Measurements from ENCODE around the gene LRRN4. TPM values are rescaled to one million over a fixed set of nuclear protein-coding genes. Genes with fewer than 3 reads are reported as not detected.

Gene LRRN4
- total RNA-seq, 1 experiment from 2014 or later: 0.10 TPM

- no peaks in the 10 kb centered on the region for H3K79me2 ChIP-seq (ENCODE audit: insufficient read depth, low read length)
- RAD21 ChIA-PET (ENCODE audit: low non-redundant PET in 1 of 2, low total read pairs in 2 of 2, uncharacterized antibody in 2 of 2, unreplicated experiment in 2 of 2): no interaction called here
- no peak overlapping the region for H2AFZ ChIP-seq (ENCODE audit: low read depth, low read length, poor library complexity, severe bottlenecking)
- POLR2A ChIA-PET: no interaction called here
- ATAC-seq (no peak; the same call in 1 of the 2 replicates), DNase-seq (ENCODE audit: low read depth, low spot score) (no peak)
- CTCF ChIA-PET: no interaction called here
- H3K27ac ChIP-seq (ENCODE audit: low read depth, low read length): no peak overlapping the region
- H3K9me2 ChIP-seq (ENCODE audit: insufficient read depth): no peaks in the 10 kb centered on the region
- H3K36me3 ChIP-seq (ENCODE audit: control insufficient read depth in 1 of 2, insufficient read depth in 2 of 2, low read length in 2 of 2): peaks cover 9 to 14% of the 10 kb centered on the region in 2 experiments; a peak in 3 of 4 replicates
- no TSS peak for BruUV-seq (replicated peaks)
- H4K20me1 ChIP-seq (ENCODE audit: insufficient read depth): no peaks in the 10 kb centered on the region
- no peak overlapping the region for H3K4me3 ChIP-seq (replicated peaks in 1 of 2; ENCODE audit: low read depth in 1 of 2, low read length in 2 of 2)
- no peaks in the 10 kb centered on the region for H3K9me3 ChIP-seq (ENCODE audit: control insufficient read depth in 1 of 2, insufficient read depth in 1 of 2, low read depth in 1 of 2, low read length in 2 of 2)
- no peak for TF ChIP-seq TCF7L2 (IDR thresholded peaks at IDR 0.05; ENCODE audit: borderline replicate concordance, extremely low read depth, insufficient read depth, insufficient read length)
- TF ChIP-seq SP1 (IDR thresholded peaks at IDR 0.05; ENCODE audit: low read depth): no peak
- TF ChIP-seq CTCF (IDR thresholded peaks at IDR 0.05 in 2 of 3, conservative IDR thresholded peaks at IDR 0.05 in 1 of 3; ENCODE audit: borderline replicate concordance in 1 of 3, insufficient read depth in 1 of 3, low read depth in 2 of 3, low read length in 2 of 3): no peak
- TF ChIP-seq FOSL1 (IDR thresholded peaks at IDR 0.05; ENCODE audit: low read depth): no peak
- no peak for TF ChIP-seq CEBPB (IDR thresholded peaks at IDR 0.05; ENCODE audit: low read depth)
- H3K9ac ChIP-seq (ENCODE audit: low read length): no peak overlapping the region
- no peaks in the 10 kb centered on the region for H3K27me3 ChIP-seq (ENCODE audit: insufficient read depth, low read length)
- no peak overlapping the region for H3K4me2 ChIP-seq (ENCODE audit: low read length)
- no peaks in the 10 kb centered on the region for H3K4me1 ChIP-seq (ENCODE audit: control insufficient read depth in 1 of 2, insufficient read depth in 2 of 2, low read length in 2 of 2)
- intact Hi-C loops (cut with micrococcal nuclease): no loop called here
These were observed 12.0 kb downstream of the LRRN4 start for GRCh38 chr20:6041808-6042265.

- H3K79me2 ChIP-seq (ENCODE audit: insufficient read depth, low read length): no peaks in the 10 kb centered on the region
- peaks cover 13 to 18% of the 10 kb centered on the region in 2 experiments; a peak in 3 of 4 replicates for H3K36me3 ChIP-seq (ENCODE audit: control insufficient read depth in 1 of 2, insufficient read depth in 2 of 2, low read length in 2 of 2)
- ChIA-PET CTCF (no interaction called here), POLR2A (no interaction called here), RAD21 (ENCODE audit: low non-redundant PET in 1 of 2, low total read pairs in 2 of 2, uncharacterized antibody in 2 of 2, unreplicated experiment in 2 of 2) (no interaction called here)
- H3K27me3 ChIP-seq (ENCODE audit: insufficient read depth, low read length): no peaks in the 10 kb centered on the region
- no peak overlapping the region for H3K4me3 ChIP-seq (replicated peaks in 1 of 2; ENCODE audit: low read depth in 1 of 2, low read length in 2 of 2)
- no peak overlapping the region for H2AFZ ChIP-seq (ENCODE audit: low read depth, low read length, poor library complexity, severe bottlenecking)
- no peaks in the 10 kb centered on the region for H3K9me3 ChIP-seq (ENCODE audit: control insufficient read depth in 1 of 2, insufficient read depth in 1 of 2, low read depth in 1 of 2, low read length in 2 of 2)
- no peaks in the 10 kb centered on the region for H3K9me2 ChIP-seq (ENCODE audit: insufficient read depth)
- no peaks in the 10 kb centered on the region for H3K4me1 ChIP-seq (ENCODE audit: control insufficient read depth in 1 of 2, insufficient read depth in 2 of 2, low read length in 2 of 2)
- BruUV-seq (replicated peaks): no TSS peak
- intact Hi-C loops (cut with micrococcal nuclease): no loop called here
- H4K20me1 ChIP-seq (ENCODE audit: insufficient read depth): no peaks in the 10 kb centered on the region
- no peak for DNase-seq (ENCODE audit: low read depth, low spot score)
- no peak overlapping the region for H3K4me2 ChIP-seq (ENCODE audit: low read length)
- no peak for TF ChIP-seq SP1 (IDR thresholded peaks at IDR 0.05; ENCODE audit: low read depth)
- TF ChIP-seq ELF1 (IDR thresholded peaks at IDR 0.05; ENCODE audit: borderline replicate concordance, low read depth): no peak
- TF ChIP-seq FOSL1 (IDR thresholded peaks at IDR 0.05; ENCODE audit: low read depth): no peak
- no peak for TF ChIP-seq CBX3 (IDR thresholded peaks at IDR 0.05; ENCODE audit: low read depth)
- no peak; the same call in 1 of the 2 replicates for ATAC-seq
- no peak overlapping the region for H3K9ac ChIP-seq (ENCODE audit: low read length)
- H3K27ac ChIP-seq (ENCODE audit: low read depth, low read length): no peak overlapping the region
These were observed 12.7 kb downstream of the LRRN4 start for GRCh38 chr20:6040958-6041807.

Data from HCT116 (cell line).